Ovary (tissue), 3 donors: ENCODE data around the gene COBL.

ENCODE experiments used
- CTCF ChIP-seq, 3 donors: fragments of 450-650 bp in 2 of 3; fragments of 200-600 bp in 1 of 3; IDR thresholded peaks; one replicate each; pipeline versions ENCODE4 v1.5.1 to v1.8.0; 2016 to 2022; ENCODE audit warnings: antibody characterized with exemption in 3 of 3, mild to moderate bottlenecking in 1 of 3
- EP300 ChIP-seq: sonication (generic); formaldehyde crosslinking; IDR thresholded peaks from one replicate; pipeline ENCODE4 v1.6.1; 2017; ENCODE audit warnings: antibody characterized with exemption
- donor health status: DM: no; HTN: no; CAD: no.

GRCh38 chr7:51357821-51358220 is 41.2 kb upstream of the COBL start:
- TF ChIP-seq EP300 (no peak), CTCF (IDR thresholded peaks at IDR 0.05) (no peak)
